ENCODE results near the gene OSBPL8. TPM values are rescaled to one million over a fixed set of nuclear protein-coding genes. Genes with fewer than 3 reads are reported as not detected.

The OSBPL8 gene, protein sequence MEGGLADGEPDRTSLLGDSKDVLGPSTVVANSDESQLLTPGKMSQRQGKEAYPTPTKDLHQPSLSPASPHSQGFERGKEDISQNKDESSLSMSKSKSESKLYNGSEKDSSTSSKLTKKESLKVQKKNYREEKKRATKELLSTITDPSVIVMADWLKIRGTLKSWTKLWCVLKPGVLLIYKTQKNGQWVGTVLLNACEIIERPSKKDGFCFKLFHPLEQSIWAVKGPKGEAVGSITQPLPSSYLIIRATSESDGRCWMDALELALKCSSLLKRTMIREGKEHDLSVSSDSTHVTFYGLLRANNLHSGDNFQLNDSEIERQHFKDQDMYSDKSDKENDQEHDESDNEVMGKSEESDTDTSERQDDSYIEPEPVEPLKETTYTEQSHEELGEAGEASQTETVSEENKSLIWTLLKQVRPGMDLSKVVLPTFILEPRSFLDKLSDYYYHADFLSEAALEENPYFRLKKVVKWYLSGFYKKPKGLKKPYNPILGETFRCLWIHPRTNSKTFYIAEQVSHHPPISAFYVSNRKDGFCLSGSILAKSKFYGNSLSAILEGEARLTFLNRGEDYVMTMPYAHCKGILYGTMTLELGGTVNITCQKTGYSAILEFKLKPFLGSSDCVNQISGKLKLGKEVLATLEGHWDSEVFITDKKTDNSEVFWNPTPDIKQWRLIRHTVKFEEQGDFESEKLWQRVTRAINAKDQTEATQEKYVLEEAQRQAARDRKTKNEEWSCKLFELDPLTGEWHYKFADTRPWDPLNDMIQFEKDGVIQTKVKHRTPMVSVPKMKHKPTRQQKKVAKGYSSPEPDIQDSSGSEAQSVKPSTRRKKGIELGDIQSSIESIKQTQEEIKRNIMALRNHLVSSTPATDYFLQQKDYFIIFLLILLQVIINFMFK
- total RNA-seq (2022) (71.1 and 77.2 TPM in 2 replicates), Bru-seq, nascent RNA (percentile 88 among the genes with signal in this experiment), BruChase-seq, experiment 1, labeled RNA remaining after a 6-hour chase (percentile 86 among the genes with signal in this experiment), BruChase-seq, experiment 2, labeled RNA remaining after a 2-hour chase (percentile 76 among the genes with signal in this experiment)
- long read RNA-seq, full-length matches to known transcripts: 30 of 84 reads
- long read RNA-seq, partial matches to known transcripts: 7 of 84 reads
- long read RNA-seq, other reads (novel, unspliced or antisense): 47 of 84 reads

DNA sequence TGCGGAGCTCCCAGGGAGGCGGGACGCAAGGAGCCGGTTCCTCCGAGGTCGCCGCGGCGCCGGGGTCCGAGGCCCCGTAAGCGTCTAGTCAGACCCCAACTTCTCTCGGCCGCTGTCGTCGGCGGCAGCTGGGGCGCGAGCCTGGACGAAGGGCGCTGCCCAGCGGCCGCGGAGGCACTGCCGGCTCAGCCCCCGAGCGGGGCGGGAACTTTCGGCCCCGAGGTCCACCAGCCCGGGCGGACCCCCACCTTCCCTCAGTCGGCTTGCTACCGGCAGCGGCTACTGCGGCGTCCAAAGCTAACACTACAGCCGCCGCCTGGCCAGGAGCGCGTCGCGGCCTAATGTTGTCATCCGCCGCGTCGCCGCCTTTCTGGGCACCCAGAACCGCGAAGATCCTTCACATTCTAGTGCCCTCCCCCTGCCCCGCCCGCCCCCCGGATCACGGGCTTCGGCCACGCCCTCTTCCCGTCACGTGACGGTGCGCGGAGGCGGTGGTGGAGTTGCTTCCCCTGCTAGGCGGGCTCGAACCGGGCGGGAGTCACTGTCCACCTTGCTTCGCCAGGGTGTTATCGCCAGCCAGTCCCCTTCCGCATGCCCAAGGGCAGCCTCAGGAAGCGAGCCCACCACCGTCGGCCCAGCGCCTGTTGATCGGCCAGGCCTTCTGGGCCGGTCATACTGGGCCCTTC, at the start of gene OSBPL8:
Gene OSBPL8 (minus strand): TSS at position 372 of the 686 bp plus-strand sequence. CDS start 72,220 bp downstream, outside the sequence.
- intact Hi-C loops (cut with micrococcal nuclease): loop anchor here (1.0 to 2.0 kb wide), 2 partner anchors 105 to 211 kb away; partner anchors contain the start of gene BBS10
- peaks cover 24% of the 10 kb centered on the region for H3K4me1 Mint-ChIP-seq (ENCODE audit: insufficient read depth, unreplicated experiment)
- H3K36me3 Mint-ChIP-seq (ENCODE audit: insufficient read depth, unreplicated experiment): no peaks in the 10 kb centered on the region
- no TSS peak for BruUV-seq (replicated peaks)
- TF ChIP-seq, protein P1, sequence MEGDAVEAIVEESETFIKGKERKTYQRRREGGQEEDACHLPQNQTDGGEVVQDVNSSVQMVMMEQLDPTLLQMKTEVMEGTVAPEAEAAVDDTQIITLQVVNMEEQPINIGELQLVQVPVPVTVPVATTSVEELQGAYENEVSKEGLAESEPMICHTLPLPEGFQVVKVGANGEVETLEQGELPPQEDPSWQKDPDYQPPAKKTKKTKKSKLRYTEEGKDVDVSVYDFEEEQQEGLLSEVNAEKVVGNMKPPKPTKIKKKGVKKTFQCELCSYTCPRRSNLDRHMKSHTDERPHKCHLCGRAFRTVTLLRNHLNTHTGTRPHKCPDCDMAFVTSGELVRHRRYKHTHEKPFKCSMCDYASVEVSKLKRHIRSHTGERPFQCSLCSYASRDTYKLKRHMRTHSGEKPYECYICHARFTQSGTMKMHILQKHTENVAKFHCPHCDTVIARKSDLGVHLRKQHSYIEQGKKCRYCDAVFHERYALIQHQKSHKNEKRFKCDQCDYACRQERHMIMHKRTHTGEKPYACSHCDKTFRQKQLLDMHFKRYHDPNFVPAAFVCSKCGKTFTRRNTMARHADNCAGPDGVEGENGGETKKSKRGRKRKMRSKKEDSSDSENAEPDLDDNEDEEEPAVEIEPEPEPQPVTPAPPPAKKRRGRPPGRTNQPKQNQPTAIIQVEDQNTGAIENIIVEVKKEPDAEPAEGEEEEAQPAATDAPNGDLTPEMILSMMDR (IDR thresholded peaks at IDR 0.05; ENCODE audit: unreplicated experiment): no peak
- ChIA-PET POLR2A (interaction anchor here (0.5 to 7.0 kb wide), 24 partner anchors 9 to 597 kb away, joined by 3 to 62 read pairs (median 4); partner anchors contain the start of genes BBS10, CSRP2, NAP1L1 and PHLDA1), CTCF (interaction anchor here (0.6 to 6.9 kb wide), 13 partner anchors 23 to 914 kb away, joined by 3 to 42 read pairs (median 3); no protein-coding TSS in a partner anchor)
- no peaks in the 10 kb centered on the region for H3K27me3 Mint-ChIP-seq (ENCODE audit: insufficient read depth, unreplicated experiment)
- H3K4me3 Mint-ChIP-seq (ENCODE audit: unreplicated experiment): peak within 1 kb of the TSS; percentile 89
- peak; percentile 95 for DNase-seq (ENCODE audit: unreplicated experiment)
- no peaks in the 10 kb centered on the region for H3K9me3 Mint-ChIP-seq (ENCODE audit: unreplicated experiment)
- H3K27ac Mint-ChIP-seq (ENCODE audit: low read depth, unreplicated experiment): peak within 1 kb of the TSS; percentile 95

DNA sequence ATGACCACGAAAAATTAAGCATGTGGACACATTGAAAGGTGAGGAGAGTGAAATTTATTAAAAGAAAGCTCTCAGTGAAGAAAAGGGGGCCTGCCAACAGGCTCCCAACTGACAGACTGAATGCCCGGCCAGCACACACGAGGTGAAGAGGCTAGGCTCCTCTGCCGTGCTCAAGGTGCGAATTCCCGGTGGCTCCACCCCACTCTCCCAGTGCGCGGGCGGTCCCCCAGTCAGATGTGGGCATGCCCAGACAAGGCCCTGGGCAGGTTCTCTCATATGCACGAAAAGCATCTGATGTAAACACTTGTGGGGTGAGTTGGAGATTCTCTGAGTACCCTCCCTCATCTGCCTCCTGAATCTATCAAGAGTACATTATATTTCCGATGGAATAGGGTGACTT, 48.5 kb upstream of the OSBPL8 start:
- Mint-ChIP-seq H3K36me3 (ENCODE audit: insufficient read depth, unreplicated experiment) (no peaks in the 10 kb centered on the region), H3K4me3 (ENCODE audit: unreplicated experiment) (no peak overlapping the region), H3K9me3 (ENCODE audit: unreplicated experiment) (no peaks in the 10 kb centered on the region), H3K4me1 (ENCODE audit: insufficient read depth, unreplicated experiment) (peaks cover 32% of the 10 kb centered on the region), H3K27ac (ENCODE audit: low read depth, unreplicated experiment) (no peak overlapping the region), H3K27me3 (ENCODE audit: insufficient read depth, unreplicated experiment) (no peaks in the 10 kb centered on the region)
- intact Hi-C loops (cut with micrococcal nuclease): no loop called here
- ChIA-PET CTCF (interaction anchor here (0.6 to 1.0 kb wide), 2 partner anchors 11 to 248 kb away, joined by 3 read pairs; no protein-coding TSS in a partner anchor), POLR2A (interaction anchor here (0.6 to 1.4 kb wide), 3 partner anchors 9 to 203 kb away, joined by 3 to 5 read pairs (median 3); no protein-coding TSS in a partner anchor)
- TF ChIP-seq, protein P1 (IDR thresholded peaks at IDR 0.05; ENCODE audit: unreplicated experiment): no peak
- BruUV-seq (replicated peaks): no TSS peak
- no peak for DNase-seq (ENCODE audit: unreplicated experiment)

DNA sequence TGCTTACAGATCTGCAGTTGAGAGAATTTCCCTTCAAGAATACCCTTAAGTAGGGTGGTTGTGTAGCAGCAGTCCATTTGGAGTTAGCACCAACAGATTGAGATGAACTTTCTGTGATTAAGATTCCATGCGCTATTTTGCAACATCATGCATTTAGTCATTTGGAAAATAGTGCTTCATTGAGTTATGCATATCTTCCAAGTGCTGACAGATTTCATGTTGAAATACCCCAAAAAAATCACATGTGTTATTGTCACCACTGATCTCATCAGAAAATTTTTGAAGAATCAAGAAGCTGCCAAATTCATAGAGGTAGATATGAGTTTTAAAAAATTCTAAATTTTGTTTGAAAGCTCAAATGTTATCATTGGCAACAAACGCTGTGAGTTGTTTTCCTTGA, 35.5 kb upstream of the OSBPL8 start:
- ChIA-PET CTCF (no interaction called here), POLR2A (no interaction called here)
- Mint-ChIP-seq H3K27ac (ENCODE audit: low read depth, unreplicated experiment) (no peak overlapping the region), H3K4me1 (ENCODE audit: insufficient read depth, unreplicated experiment) (peaks cover 10% of the 10 kb centered on the region), H3K36me3 (ENCODE audit: insufficient read depth, unreplicated experiment) (no peaks in the 10 kb centered on the region), H3K27me3 (ENCODE audit: insufficient read depth, unreplicated experiment) (no peaks in the 10 kb centered on the region), H3K4me3 (ENCODE audit: unreplicated experiment) (no peak overlapping the region), H3K9me3 (ENCODE audit: unreplicated experiment) (no peaks in the 10 kb centered on the region)
- BruUV-seq (replicated peaks): no TSS peak
- intact Hi-C loops (cut with micrococcal nuclease): no loop called here
- DNase-seq (ENCODE audit: unreplicated experiment): no peak
- TF ChIP-seq, protein P1 (IDR thresholded peaks at IDR 0.05; ENCODE audit: unreplicated experiment): no peak
